ENCODE measurements around the gene ACSS1.

DNA sequence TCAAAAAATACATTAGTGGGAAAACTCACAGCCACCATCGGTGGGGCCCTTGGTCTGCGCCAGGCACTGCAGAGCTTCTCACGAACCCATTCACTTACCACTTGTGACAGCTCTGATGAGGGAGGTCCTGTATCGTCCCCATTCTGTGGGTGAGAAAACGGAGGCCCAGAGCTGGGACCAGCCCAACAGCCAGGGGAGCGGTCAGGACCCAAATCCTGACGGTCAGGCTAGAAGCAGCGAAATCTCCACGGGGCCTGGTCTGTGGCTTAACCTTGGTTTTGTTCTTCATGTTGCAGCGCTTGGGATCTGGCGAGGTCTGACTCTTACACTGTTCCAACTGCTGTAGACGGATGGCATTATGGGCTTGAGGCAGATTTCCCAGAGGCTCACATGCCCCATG is 31.7 kb upstream of the ACSS1 start:
- TF ChIP-seq SP1 (IDR thresholded peaks at IDR 0.05) (no peak), ZNF384 (IDR thresholded peaks at IDR 0.05) (no peak), FOXM1 (IDR thresholded peaks at IDR 0.05; ENCODE audit: borderline replicate concordance) (no peak), ARNT (IDR thresholded peaks at IDR 0.05) (no peak), SUZ12 (IDR thresholded peaks at IDR 0.05) (no peak), FOXK2 (IDR thresholded peaks at IDR 0.05) (no peak)
- TF ChIP-seq, protein P1, sequence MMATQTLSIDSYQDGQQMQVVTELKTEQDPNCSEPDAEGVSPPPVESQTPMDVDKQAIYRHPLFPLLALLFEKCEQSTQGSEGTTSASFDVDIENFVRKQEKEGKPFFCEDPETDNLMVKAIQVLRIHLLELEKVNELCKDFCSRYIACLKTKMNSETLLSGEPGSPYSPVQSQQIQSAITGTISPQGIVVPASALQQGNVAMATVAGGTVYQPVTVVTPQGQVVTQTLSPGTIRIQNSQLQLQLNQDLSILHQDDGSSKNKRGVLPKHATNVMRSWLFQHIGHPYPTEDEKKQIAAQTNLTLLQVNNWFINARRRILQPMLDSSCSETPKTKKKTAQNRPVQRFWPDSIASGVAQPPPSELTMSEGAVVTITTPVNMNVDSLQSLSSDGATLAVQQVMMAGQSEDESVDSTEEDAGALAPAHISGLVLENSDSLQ (IDR thresholded peaks at IDR 0.05) = no peak

All from HEK293T (cell line).